HG03025 (cell line): ENCODE data around the gene FKBP2.

Source experiments
- ATAC-seq: cut with Tn5 transposase; IDR thresholded peaks from one replicate; pipeline ENCODE4 v1.9.1; 2021; ENCODE audit warnings: mild to moderate bottlenecking, moderate library complexity; ENCODE audit not compliant: unreplicated experiment, low FRiP score

FKBP2 gene

DNA sequence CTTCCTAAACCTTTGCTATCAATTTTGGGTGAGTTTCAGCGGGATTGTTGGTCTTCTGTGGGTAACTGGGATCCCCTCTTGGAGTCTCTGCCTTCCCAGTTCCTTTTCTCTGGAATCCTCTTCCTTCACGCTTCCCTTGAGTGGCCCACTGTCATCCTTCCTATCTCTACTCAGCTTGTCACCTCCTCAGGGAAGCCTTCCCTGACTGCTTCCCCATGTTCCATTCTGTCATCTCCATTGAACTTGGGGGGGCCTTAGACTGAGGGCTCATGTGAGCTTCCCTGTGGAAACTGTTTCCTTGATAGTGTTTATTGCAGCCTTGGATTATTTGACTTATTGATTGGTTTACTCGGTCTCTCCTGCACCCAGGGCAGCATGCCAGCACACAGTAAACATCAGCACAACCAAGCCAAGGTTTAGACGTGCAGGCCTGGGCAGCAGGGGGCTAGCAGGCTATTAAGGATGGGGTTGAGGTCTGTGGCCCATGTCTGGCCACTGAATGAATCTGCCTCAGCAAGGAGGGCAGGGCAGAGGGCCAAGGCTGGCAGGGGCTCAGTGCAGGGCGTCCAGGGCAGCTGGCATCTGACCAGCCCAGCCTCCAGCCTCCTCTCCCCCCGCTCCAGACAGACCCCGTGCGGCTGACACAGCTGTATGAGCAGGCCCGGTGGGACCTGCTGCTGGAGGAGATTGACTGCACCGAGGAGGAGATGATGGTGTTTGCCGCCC, 22.1 kb upstream of the FKBP2 start:
- no peak for ATAC-seq

DNA sequence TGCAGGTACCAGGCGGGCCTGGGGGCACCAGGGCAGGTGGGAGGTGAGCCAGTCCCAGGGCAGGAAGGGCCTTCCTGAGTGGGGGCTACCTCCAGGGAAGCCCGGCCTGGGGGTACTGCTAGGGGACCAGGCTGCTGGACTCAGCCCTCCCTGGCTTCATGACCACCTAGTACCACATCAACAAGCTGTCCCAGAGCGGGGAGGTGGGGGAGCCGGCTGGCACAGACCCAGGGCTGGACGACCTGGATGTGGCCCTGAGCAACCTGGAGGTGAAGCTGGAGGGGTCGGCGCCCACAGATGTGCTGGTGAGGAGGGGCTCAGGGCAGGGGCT, 21.6 kb upstream of the FKBP2 start:
- ATAC-seq, result no peak

DNA sequence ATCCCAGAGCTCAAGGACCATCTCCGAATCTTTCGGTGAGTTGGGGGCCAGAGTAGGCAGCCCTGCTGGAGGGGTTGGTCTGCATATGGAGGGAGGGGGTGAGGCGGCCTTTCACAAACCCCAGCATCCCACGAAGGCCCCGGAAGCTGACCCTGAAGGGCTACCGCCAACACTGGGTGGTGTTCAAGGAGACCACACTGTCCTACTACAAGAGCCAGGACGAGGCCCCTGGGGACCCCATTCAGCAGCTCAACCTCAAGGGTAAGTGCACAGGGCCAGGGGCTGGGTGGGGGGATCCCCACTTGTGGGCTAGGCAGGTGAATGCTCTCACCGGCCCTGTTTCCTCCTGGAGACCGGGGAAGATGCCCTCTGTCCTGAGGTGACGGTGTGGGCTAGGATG, 21.1 kb upstream of the FKBP2 start:
- no peak for ATAC-seq

GRCh38 chr11:64220271-64220670, 20.6 kb upstream of the FKBP2 start:
- no peak for ATAC-seq

- ATAC-seq, result no peak
These were observed 20.1 kb upstream of the FKBP2 start for GRCh38 chr11:64220798-64221197.

GRCh38 chr11:64222651-64223000, 18.3 kb upstream of the FKBP2 start:
- ATAC-seq, result no peak

DNA sequence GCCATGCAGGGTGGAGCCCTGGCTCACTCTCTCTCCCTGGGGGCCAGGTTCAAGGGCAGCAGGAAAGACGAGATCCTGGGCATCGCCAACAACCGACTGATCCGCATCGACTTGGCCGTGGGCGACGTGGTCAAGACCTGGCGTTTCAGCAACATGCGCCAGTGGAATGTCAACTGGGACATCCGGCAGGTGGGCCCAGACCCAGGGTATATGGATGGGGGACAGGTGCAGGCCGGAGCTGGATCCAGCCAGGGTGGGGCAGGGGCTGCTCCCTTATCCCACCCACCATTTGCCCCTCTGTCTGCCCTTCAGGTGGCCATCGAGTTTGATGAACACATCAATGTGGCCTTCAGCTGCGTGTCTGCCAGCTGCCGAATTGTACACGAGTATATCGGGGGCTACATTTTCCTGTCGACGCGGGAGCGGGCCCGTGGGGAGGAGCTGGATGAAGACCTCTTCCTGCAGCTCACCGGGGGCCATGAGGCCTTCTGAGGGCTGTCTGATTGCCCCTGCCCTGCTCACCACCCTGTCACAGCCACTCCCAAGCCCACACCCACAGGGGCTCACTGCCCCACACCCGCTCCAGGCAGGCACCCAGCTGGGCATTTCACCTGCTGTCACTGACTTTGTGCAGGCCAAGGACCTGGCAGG, 17.8 kb upstream of the FKBP2 start:
- ATAC-seq, result no peak

- ATAC-seq, result no peak
These were observed 16.6 kb upstream of the FKBP2 start for GRCh38 chr11:64224151-64224890.

GRCh38 chr11:64224891-64225607, 15.8 kb upstream of the FKBP2 start:
- ATAC-seq, result no peak

GRCh38 chr11:64225608-64226506, 15.0 kb upstream of the FKBP2 start, which contains the start of the genes NUDT22 and TRPT1:
TSS of gene NUDT22 (plus strand) at chr11:64226274. CDS start at chr11:64226653, 379 bp downstream.
TSS of gene TRPT1 (minus strand) at chr11:64226186. CDS start at chr11:64225860, 326 bp downstream.
- ATAC-seq, result no peak

- ATAC-seq, result no peak
These were observed 14.3 kb upstream of the FKBP2 start for GRCh38 chr11:64226507-64227051.

DNA sequence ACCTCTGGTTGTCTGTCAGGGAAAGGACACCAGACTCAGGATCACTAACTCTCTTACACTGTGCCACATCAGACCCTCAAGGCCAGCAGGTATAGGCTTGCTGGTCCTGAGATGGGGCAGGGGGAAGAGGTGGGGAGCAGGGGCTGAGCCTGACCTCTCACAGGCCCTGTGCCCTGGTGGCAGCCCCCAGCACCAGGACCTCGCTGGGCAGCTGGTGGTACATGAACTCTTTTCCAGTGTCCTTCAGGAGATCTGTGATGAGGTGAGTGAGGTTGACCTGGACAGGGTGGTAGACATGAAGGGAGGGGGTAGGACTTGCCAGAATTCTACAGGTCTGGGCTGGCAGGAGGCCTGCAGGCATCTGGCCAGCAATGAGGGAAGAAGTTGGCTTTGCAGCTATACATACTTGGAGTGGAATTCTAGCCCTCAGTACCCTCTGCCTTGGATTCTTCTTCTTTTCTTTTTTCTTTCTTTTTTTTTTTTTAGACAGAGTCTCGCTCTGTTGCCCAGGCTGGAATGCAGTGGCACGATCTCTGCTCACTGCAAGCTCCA, 13.4 kb upstream of the FKBP2 start:
- ATAC-seq, result no peak

DNA sequence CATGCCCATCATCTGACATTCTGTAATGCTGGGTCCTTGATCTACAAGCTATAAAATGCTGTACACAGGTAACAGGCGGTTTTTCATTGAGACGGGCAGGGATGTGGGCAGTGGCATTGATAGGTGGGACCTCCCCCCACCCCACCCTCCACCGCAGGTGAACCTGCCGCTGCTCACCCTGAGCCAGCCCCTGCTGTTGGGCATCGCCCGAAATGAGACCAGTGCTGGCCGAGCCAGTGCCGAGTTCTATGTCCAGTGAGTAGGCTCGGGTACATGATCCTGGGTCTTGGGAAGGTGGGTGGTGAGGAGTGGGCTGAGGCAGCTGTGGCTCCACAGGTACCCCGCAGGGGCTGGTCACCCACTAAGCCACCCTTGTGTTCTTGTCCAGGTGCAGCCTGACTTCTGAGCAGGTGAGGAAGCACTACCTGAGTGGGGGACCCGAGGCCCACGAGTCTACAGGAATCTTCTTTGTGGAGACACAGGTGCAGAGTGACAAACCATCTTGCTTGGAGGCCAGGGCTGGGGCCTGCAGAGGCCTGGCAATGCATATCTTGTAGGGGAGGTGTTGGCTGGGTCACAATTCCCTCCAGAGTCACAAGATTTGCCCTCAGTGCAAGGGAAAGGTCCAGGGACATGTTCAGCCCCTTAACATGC, 11.7 kb upstream of the FKBP2 start:
- ATAC-seq, result no peak

GRCh38 chr11:64229744-64230170, 11.1 kb upstream of the FKBP2 start:
- ATAC-seq, result no peak

GRCh38 chr11:64230171-64230984, 10.5 kb upstream of the FKBP2 start, which contains the start of gene DNAJC4:
TSS of gene DNAJC4 (plus strand) at chr11:64230548. CDS start at chr11:64230855, 307 bp downstream.
- peak; percentile 30 for ATAC-seq

DNA sequence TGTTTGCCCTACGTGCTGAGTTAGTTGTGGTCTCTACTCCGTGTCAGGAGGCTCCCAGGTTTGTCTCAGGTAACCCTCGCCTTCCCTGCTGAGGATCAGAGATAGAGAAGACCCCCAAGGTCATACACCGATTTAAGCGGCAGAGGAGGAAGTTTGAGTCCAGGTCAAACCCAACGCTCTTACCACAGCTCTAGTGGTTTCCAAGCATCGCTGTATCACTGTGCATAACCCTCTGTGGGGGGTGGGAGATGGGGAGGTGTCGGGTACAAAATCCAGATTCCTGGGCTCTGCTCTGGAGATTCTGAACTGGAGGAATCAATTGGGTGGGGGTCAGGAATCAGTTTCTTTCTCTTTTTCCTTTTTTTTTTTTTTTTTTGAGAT, 9.9 kb upstream of the FKBP2 start:
- no peak for ATAC-seq

DNA sequence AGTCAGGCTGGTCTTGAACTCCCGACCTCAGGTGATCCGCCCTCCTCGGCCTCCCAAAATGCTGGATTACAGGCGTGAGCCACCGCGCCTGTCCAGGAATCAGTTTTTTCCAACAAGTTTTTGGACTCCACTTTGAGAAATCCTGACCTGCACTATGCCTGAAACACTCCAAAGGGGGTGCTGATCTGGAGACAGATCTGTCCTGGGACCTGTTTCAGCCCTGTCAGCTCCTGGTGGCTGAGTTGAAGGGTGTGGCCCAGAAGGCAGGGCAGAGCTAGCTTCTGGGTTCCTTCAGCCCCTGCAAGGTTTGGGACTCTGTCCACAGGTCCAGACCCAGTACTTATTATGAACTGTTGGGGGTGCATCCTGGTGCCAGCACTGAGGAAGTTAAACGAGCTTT, 9.3 kb upstream of the FKBP2 start:
- ATAC-seq, result no peak
